GM12801 (cell line): ENCODE results near the gene SNX15.

Experiments
- CTCF ChIP-seq: IDR thresholded peaks from one replicate; pipeline ENCODE4 v1.5.1; 2011; ENCODE audit warnings: control low read depth; ENCODE audit not compliant: insufficient read length; ENCODE audit errors: extremely low read depth

SNX15 gene

GRCh38 chr11:65067446-65067845 is 40.2 kb downstream of the SNX15 start:
- TF ChIP-seq CTCF, result no peak

GRCh38 chr11:65069217-65069616 is 42.0 kb downstream of the SNX15 start:
- no peak for TF ChIP-seq CTCF

- TF ChIP-seq CTCF, result no peak
These were observed 44.8 kb downstream of the SNX15 start for GRCh38 chr11:65071907-65072630.

- no peak for TF ChIP-seq CTCF
These were observed 45.4 kb downstream of the SNX15 start for GRCh38 chr11:65072631-65072966.

- no peak for TF ChIP-seq CTCF
These were observed 50.2 kb downstream of the SNX15 start for GRCh38 chr11:65077451-65077850.

- no peak for TF ChIP-seq CTCF
These were observed 50.9 kb downstream of the SNX15 start for GRCh38 chr11:65078151-65078550.

GRCh38 chr11:65078786-65079342 is 51.6 kb downstream of the SNX15 start:
- no peak for TF ChIP-seq CTCF
